HepG2 (cell line): ENCODE data around the gene ANKS1A. TPM values are rescaled to one million over a fixed set of nuclear protein-coding genes. Genes with fewer than 3 reads are reported as not detected.

Experiments
- ATAC-seq: fragments of 200-7000 bp; cut with Tn5 transposase; 3 replicates; pipeline ENCODE4 v1.9.1; 2020; ENCODE audit warnings: mild to moderate bottlenecking, moderate library complexity
- BruUV-seq: library from RNA; stranded (reverse); fragments of 400-500 nt; replicated peaks from 2 replicates; lab custom pipeline; 2021; lab: Mats Ljungman, UMichigan
- CTCF ChIA-PET: fragments of 300-600 bp; formaldehyde crosslinking; extraction: SDS; loops from one replicate; lab custom pipeline; 2021; ENCODE audit warnings: low total read pairs, inconsistent platforms, low intra/inter-chr PET ratio; lab: Yijun Ruan, JAX
- POLR2A ChIA-PET: fragments of 350-600 bp; sonication (Branson Sonifier 250); formaldehyde crosslinking; loops from one replicate; lab custom pipeline; 2020; ENCODE audit warnings: antibody characterized with exemption, inconsistent platforms; lab: Yijun Ruan, JAX
- DNase-seq: peaks from one replicate; pipeline ENCODE4 v3.0.0-alpha.2; 2015; ENCODE audit warnings: low spot score
- FAIRE-seq: peaks from 3 replicates; lab custom pipeline; 2011; peaks lifted over from hg19 to GRCh38; lab: Jason Lieb, UNC
- H2AFZ ChIP-seq: one replicate; pipeline ENCODE4 v1.6.1; 2011; ENCODE audit warnings: low read length, inconsistent platforms
- H3K27ac ChIP-seq: fragments of 300-600 bp; 3 replicates; pipeline ENCODE4 v1.8.0; 2011; ENCODE audit warnings: mixed run types, mild to moderate bottlenecking, mixed read lengths, low read length, inconsistent platforms; ENCODE audit not compliant: insufficient read depth; ENCODE audit errors: extremely low read length
- H3K27me3 ChIP-seq, 2 experiments: fragments of 200-600 bp in 1 of 2; 2 replicates in 1 of 2; 3 replicates in 1 of 2; pipeline versions ENCODE4 v1.6.0 to v1.8.0; 2011; ENCODE audit warnings: low read length in 2 of 2, mild to moderate bottlenecking in 2 of 2, moderate library complexity in 2 of 2, inconsistent platforms in 1 of 2; ENCODE audit not compliant: insufficient read depth in 2 of 2, control insufficient read depth in 1 of 2
- H3K36me3 ChIP-seq, 2 experiments: fragments of 200-600 bp in 1 of 2; replicated peaks in 1 of 2; 2 replicates in 1 of 2; 3 replicates in 1 of 2; pipeline versions ENCODE4 v1.5.1 to v1.8.0; 2011; ENCODE audit warnings: low read length in 2 of 2, inconsistent platforms in 1 of 2; ENCODE audit not compliant: insufficient read depth in 2 of 2, control insufficient read depth in 1 of 2
- H3K4me1 ChIP-seq: 2 replicates; pipeline ENCODE4 v1.5.1; 2012; ENCODE audit warnings: low read length, inconsistent platforms; ENCODE audit not compliant: insufficient read depth
- H3K4me2 ChIP-seq: 2 replicates; pipeline ENCODE4 v1.6.0; 2011; ENCODE audit warnings: low read depth, low read length, inconsistent platforms
- H3K4me3 ChIP-seq, 3 experiments: fragments of 200-600 bp in 1 of 3; sonication (generic), shearing (Covaris generic) in 1 of 3; replicated peaks in 1 of 3; 2 replicates each; pipeline ENCODE4 v1.5.1; 2011 to 2016; ENCODE audit warnings: low read length in 3 of 3, inconsistent platforms in 2 of 3, low read depth in 2 of 3, mild to moderate bottlenecking in 2 of 3, control low read depth in 1 of 3, mixed read lengths in 1 of 3; ENCODE audit not compliant: insufficient read depth in 1 of 3
- H3K79me2 ChIP-seq: one replicate; pipeline ENCODE4 v1.6.1; 2011; ENCODE audit warnings: low read length, inconsistent platforms; ENCODE audit not compliant: insufficient read depth
- H3K9ac ChIP-seq: 2 replicates; pipeline ENCODE4 v1.6.0; 2011; ENCODE audit warnings: mild to moderate bottlenecking, low read depth, low read length, inconsistent platforms; ENCODE audit not compliant: insufficient read depth
- H3K9me3 ChIP-seq: 2 replicates; pipeline ENCODE4 v1.5.1; 2012; ENCODE audit warnings: mild to moderate bottlenecking, low read length
- H4K20me1 ChIP-seq: 2 replicates; pipeline ENCODE4 v1.6.0; 2011; ENCODE audit warnings: inconsistent platforms, mild to moderate bottlenecking, low read length, moderate library complexity; ENCODE audit not compliant: insufficient read depth
- FOXA3 ChIP-seq: IDR thresholded peaks from 2 replicates; pipeline ENCODE4 v1.6.1; 2016; ENCODE audit warnings: missing genetic modification reagents, missing compliant biosample characterization
- JUN ChIP-seq: sonication (generic); formaldehyde crosslinking; IDR thresholded peaks from 2 replicates; pipeline ENCODE4 v1.4.0; 2020; ENCODE audit warnings: mild to moderate bottlenecking, missing genetic modification reagents
- NCOA2 ChIP-seq: sonication (generic); formaldehyde crosslinking; IDR thresholded peaks from 2 replicates; pipeline ENCODE4 v1.8.0; 2022; ENCODE audit warnings: inconsistent platforms
- REXO4 ChIP-seq: sonication (generic); formaldehyde crosslinking; IDR thresholded peaks from 2 replicates; pipeline ENCODE4 v1.8.0; 2022; ENCODE audit warnings: missing genetic modification reagents, mild to moderate bottlenecking, borderline replicate concordance
- SMARCC2 ChIP-seq: fragments of 450-650 bp; IDR thresholded peaks from 2 replicates; pipeline ENCODE4 v1.6.1; 2017; ENCODE audit warnings: antibody characterized with exemption, mild to moderate bottlenecking
- SP5 ChIP-seq: IDR thresholded peaks from 2 replicates; pipeline ENCODE4 v1.6.1; 2016; ENCODE audit warnings: low read depth, borderline replicate concordance
- ZBTB4 ChIP-seq: sonication (generic); formaldehyde crosslinking; IDR thresholded peaks from 2 replicates; pipeline ENCODE4 v1.4.0; 2020; ENCODE audit warnings: missing genetic modification reagents, mild to moderate bottlenecking, borderline replicate concordance
- ZIK1 ChIP-seq: sonication (generic); formaldehyde crosslinking; IDR thresholded peaks from 2 replicates; pipeline ENCODE4 v1.5.0; 2020; ENCODE audit warnings: mild to moderate bottlenecking, low read depth, missing genetic modification reagents, borderline replicate concordance
- ZNF296 ChIP-seq: sonication (generic); formaldehyde crosslinking; conservative IDR thresholded peaks from 2 replicates; pipeline ENCODE4 v1.5.0; 2020; ENCODE audit warnings: mild to moderate bottlenecking, missing genetic modification reagents
- ZNF33A ChIP-seq: sonication (generic); formaldehyde crosslinking; IDR thresholded peaks from 2 replicates; pipeline ENCODE4 v1.5.1; 2020; ENCODE audit warnings: missing genetic modification reagents, mild to moderate bottlenecking, moderate library complexity, borderline replicate concordance
- ZNF550 ChIP-seq: sonication (generic); formaldehyde crosslinking; IDR thresholded peaks from 2 replicates; pipeline ENCODE4 v1.4.0; 2020; ENCODE audit warnings: mild to moderate bottlenecking, missing genetic modification reagents, borderline replicate concordance
- WGBS: methylation state at CpG from one replicate; pipeline ENCODE4 v1.1.6; 2017; ENCODE audit warnings: low lambda C conversion rate; 5-methylcytosine and 5-hydroxymethylcytosine counted together
- in situ Hi-C: cut with HindIII; loops from 2 replicates; pipeline ENCODE4 v1.10.0; 2017; ENCODE audit warnings: low pct_unique_long_range_greater_than_20kb; ENCODE audit not compliant: extremely low pct_ligation_motif_present
- intact Hi-C: fragments of 100-400 bp; cut with micrococcal nuclease; formaldehyde crosslinking; loops from one replicate; pipeline ENCODE4 v1.10.0; 2022; ENCODE audit not compliant: unreplicated experiment
- polyA plus RNA-seq, 8 experiments: library from polyadenylated mRNA; depleted of rRNA in 3 of 8; stranded (reverse) in 7 of 8; unstranded in 1 of 8; fragments of >200 nt; fragmentation: Illumina TruSeq in 4 of 8; extraction: Trizol in 4 of 8; gene quantifications; 2 replicates each; pipeline versions ENCODE4 v1.2.1 to v1.2.3, GENCODE V29; 2011 to 2016; ENCODE audit warnings: low read depth in 4 of 8, missing spikeins in 1 of 8, mixed read lengths in 1 of 8; ENCODE audit not compliant: insufficient read depth in 1 of 8
- total RNA-seq, 5 experiments: library from RNA; depleted of rRNA; stranded (reverse); fragments of >200 nt; fragmentation: Illumina TruSeq; extraction: Trizol; gene quantifications; 2 replicates each; pipeline ENCODE4 v1.2.3, GENCODE V29; 2016; ENCODE audit warnings: low read depth in 1 of 5
- TF ChIP-seq, protein P1 (sequence below): sonication (generic); formaldehyde crosslinking; IDR thresholded peaks from 2 replicates; pipeline ENCODE4 v1.5.0; 2020; ENCODE audit warnings: missing genetic modification reagents

The ANKS1A gene
- total and polyA plus RNA-seq, 2 of the 13 experiments (the other 11 are each of a cell fraction or from before 2014, with no cell fraction given), result 7.2 to 15.1 TPM

DNA sequence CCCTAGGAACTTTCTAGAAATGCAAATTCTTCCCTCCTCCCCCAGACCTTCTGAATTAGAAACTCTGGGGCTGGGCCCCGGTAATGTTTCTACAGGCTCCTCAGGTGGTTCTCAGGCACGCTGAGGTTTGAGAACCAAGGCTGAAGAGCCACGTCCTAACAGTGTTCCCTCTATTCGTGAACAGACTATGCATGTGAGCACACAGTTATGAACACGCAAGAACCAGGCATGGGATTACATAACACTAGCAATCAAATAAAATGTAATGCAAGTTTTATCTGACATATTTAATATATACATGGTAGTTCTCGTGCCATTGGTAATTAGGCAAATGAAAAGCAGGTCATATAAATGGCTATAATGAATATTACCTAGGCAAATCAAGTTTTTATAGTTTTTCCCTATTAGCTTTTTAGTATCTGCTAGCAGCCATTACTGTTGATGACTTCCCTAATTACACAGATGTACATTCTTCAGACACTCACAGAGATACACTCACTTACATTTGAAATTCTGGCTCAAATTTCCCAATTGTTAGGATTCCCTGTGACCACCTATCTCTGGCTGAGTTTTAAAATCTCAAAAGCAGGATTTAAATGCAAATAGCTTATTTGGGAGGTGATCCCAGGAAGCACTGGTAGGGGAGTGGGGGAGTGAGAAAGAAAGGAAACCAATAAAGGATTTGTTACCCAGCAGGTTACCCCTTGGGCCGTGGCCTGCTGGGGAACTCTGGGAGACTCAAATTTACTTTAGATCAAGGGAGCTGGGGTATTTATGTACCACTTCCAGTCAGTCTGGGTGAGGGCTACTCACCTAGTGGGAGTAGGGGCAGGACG is 148.0 kb downstream of the ANKS1A start:
- DNase-seq (no peak), ATAC-seq (no peak), FAIRE-seq (no peak)
- H3K9me3 ChIP-seq, result no peaks in the 10 kb centered on the region
- H3K27ac ChIP-seq, result no peak overlapping the region
- TF ChIP-seq NCOA2 (CRISPR knock-in tag) (no peak), ZNF33A (CRISPR knock-in tag) (no peak), REXO4 (no peak), SP5 (CRISPR knock-in tag) (no peak), JUN (CRISPR knock-in tag) (no peak), ZIK1 (CRISPR knock-in tag) (no peak)
- ChIA-PET POLR2A (no interaction called here), CTCF (no interaction called here)
- H3K4me3 ChIP-seq, result no peak overlapping the region
- no peaks in the 10 kb centered on the region for H3K79me2 ChIP-seq
- H2AFZ ChIP-seq, result no peak overlapping the region
- no peak overlapping the region for H3K9ac ChIP-seq
- 73% methylated on average over 8 of the region's 8 CpGs for WGBS
- no peaks in the 10 kb centered on the region for H3K27me3 ChIP-seq
- H3K4me2 ChIP-seq, result no peak overlapping the region
- H4K20me1 ChIP-seq, result no peaks in the 10 kb centered on the region
- H3K36me3 ChIP-seq, result peaks cover 6 to 14% of the 10 kb centered on the region in 2 experiments; a peak in 4 of 5 replicates
- peaks cover 8% of the 10 kb centered on the region for H3K4me1 ChIP-seq
- in situ Hi-C loops (no loop called here), intact Hi-C loops (no loop called here)
- no TSS peak for BruUV-seq

DNA sequence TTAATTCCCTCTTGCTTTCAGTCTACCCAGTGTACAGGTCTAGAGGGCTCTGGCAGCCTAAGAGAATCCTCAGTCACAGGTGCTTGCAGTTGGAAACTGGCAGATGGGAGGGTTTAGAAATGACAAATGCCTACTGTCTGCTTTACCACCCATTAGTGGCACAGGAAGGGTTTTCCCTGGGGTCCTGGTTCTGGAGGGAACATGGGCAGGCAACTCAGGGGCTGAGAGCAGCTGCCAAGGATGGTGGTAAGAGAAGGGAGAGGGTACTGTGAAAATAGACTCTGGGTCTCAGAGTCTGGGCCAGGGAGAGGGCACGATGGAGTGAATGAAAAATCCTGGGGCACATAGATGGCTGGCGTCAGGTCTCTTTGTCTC is 148.6 kb downstream of the ANKS1A start:
- peaks cover 8 to 14% of the 10 kb centered on the region in 2 experiments; a peak in 4 of 5 replicates for H3K36me3 ChIP-seq
- no peaks in the 10 kb centered on the region for H4K20me1 ChIP-seq
- ATAC-seq (no peak), FAIRE-seq (no peak), DNase-seq (no peak)
- H3K4me2 ChIP-seq, result no peak overlapping the region
- ChIA-PET CTCF (no interaction called here), POLR2A (no interaction called here)
- no peak overlapping the region for H3K9ac ChIP-seq
- no peak overlapping the region for H3K27ac ChIP-seq
- 95% methylated on average over 2 of the region's 2 CpGs for WGBS
- peaks cover 2% of the 10 kb centered on the region for H3K4me1 ChIP-seq
- in situ Hi-C loops, result no loop called here
- no peak overlapping the region for H2AFZ ChIP-seq
- H3K9me3 ChIP-seq, result no peaks in the 10 kb centered on the region
- intact Hi-C loops, result no loop called here
- BruUV-seq, result no TSS peak
- H3K79me2 ChIP-seq, result no peaks in the 10 kb centered on the region
- no peak overlapping the region for H3K4me3 ChIP-seq
- no peaks in the 10 kb centered on the region for H3K27me3 ChIP-seq
- TF ChIP-seq ZNF550 (CRISPR knock-in tag) (no peak), ZBTB4 (CRISPR knock-in tag) (no peak), SMARCC2 (no peak), ZNF296 (CRISPR knock-in tag) (no peak), FOXA3 (CRISPR knock-in tag) (no peak)
- TF ChIP-seq, protein P1, sequence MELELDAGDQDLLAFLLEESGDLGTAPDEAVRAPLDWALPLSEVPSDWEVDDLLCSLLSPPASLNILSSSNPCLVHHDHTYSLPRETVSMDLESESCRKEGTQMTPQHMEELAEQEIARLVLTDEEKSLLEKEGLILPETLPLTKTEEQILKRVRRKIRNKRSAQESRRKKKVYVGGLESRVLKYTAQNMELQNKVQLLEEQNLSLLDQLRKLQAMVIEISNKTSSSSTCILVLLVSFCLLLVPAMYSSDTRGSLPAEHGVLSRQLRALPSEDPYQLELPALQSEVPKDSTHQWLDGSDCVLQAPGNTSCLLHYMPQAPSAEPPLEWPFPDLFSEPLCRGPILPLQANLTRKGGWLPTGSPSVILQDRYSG (CRISPR knock-in tag), result no peak
